PC-9 (cell line): ENCODE results near the gene MRPL17. TPM values are rescaled to one million over a fixed set of nuclear protein-coding genes. Genes with fewer than 3 reads are reported as not detected.

Source experiments
- BruUV-seq: library from RNA; stranded (reverse); fragments of 400-500 nt; replicated peaks from 2 replicates; lab custom pipeline; 2021; lab: Mats Ljungman, UMichigan
- CTCF ChIA-PET: fragments of 300-600 bp; sonication (Branson Sonifier 250); formaldehyde crosslinking; loops from one replicate; lab custom pipeline; 2022; ENCODE audit warnings: antibody characterized with exemption; lab: Charles Lee
- POLR2A ChIA-PET: fragments of 300-600 bp; sonication (Branson Sonifier 250); formaldehyde crosslinking; loops from one replicate; lab custom pipeline; 2022; ENCODE audit warnings: antibody characterized with exemption; ENCODE audit not compliant: unreplicated experiment; lab: Charles Lee
- DNase-seq, 2 experiments: peaks; one replicate each; pipeline versions ENCODE4 v3.0.0 to v3.0.0-alpha.2; 2015 to 2022; ENCODE audit warnings: mixed read lengths in 1 of 2
- H2AFZ ChIP-seq: fragments of 200-600 bp; sonication (generic); 2 replicates; pipeline ENCODE4 v1.8.1; 2017; ENCODE audit warnings: antibody characterized with exemption
- H3F3A ChIP-seq: fragments of 200-600 bp; sonication (generic); 2 replicates; pipeline ENCODE4 v1.8.1; 2017; ENCODE audit warnings: antibody characterized with exemption, mild to moderate bottlenecking, low read depth; ENCODE audit not compliant: insufficient read depth
- H3K27ac ChIP-seq: fragments of 200-600 bp; sonication (generic); 2 replicates; pipeline ENCODE4 v1.6.1; 2016; ENCODE audit warnings: mixed run types
- H3K27me3 ChIP-seq: fragments of 200-600 bp; sonication (generic); 2 replicates; pipeline ENCODE4 v1.6.1; 2016; ENCODE audit warnings: low read depth, mixed run types; ENCODE audit not compliant: insufficient read depth
- H3K36me3 ChIP-seq: fragments of 200-600 bp; sonication (generic); 2 replicates; pipeline ENCODE4 v1.6.1; 2016; ENCODE audit warnings: low read depth, mixed run types
- H3K4me1 ChIP-seq: fragments of 200-600 bp; sonication (generic); replicated peaks from 2 replicates; pipeline ENCODE4 v1.6.1; 2016; ENCODE audit warnings: mixed run types; ENCODE audit not compliant: insufficient read depth
- H3K4me2 ChIP-seq: fragments of 200-600 bp; sonication (generic); 2 replicates; pipeline ENCODE4 v1.6.1; 2017; ENCODE audit warnings: mixed run types
- H3K4me3 ChIP-seq: fragments of 200-600 bp; sonication (generic); 2 replicates; pipeline ENCODE4 v1.6.1; 2016; ENCODE audit warnings: mixed run types
- H3K79me2 ChIP-seq: fragments of 200-600 bp; sonication (generic); 2 replicates; pipeline ENCODE4 v1.6.1; 2017; ENCODE audit warnings: low read depth, mixed run types
- H3K9me2 ChIP-seq: fragments of 200-600 bp; sonication (generic); 2 replicates; pipeline ENCODE4 v1.8.1; 2017; ENCODE audit warnings: mild to moderate bottlenecking; ENCODE audit not compliant: insufficient read depth
- H3K9me3 ChIP-seq: fragments of 200-600 bp; sonication (generic); 2 replicates; pipeline ENCODE4 v1.8.1; 2016; ENCODE audit warnings: low read depth; ENCODE audit not compliant: insufficient read depth
- H4K20me1 ChIP-seq: fragments of 200-600 bp; sonication (generic); 2 replicates; pipeline ENCODE4 v1.8.1; 2017; ENCODE audit not compliant: insufficient read depth
- CTCF ChIP-seq: fragments of 200-600 bp; sonication (generic); conservative IDR thresholded peaks from 2 replicates; pipeline ENCODE4 v1.6.1; 2017; ENCODE audit warnings: mixed run types, antibody characterized with exemption, mild to moderate bottlenecking, moderate library complexity
- EZH2 ChIP-seq: fragments of 200-600 bp; sonication (generic); IDR thresholded peaks from 2 replicates; pipeline ENCODE4 v1.8.0; 2017; ENCODE audit warnings: antibody characterized with exemption, low read depth
- intact Hi-C: fragments of 100-400 bp; cut with micrococcal nuclease; formaldehyde crosslinking; loops from one replicate; pipeline ENCODE4 v1.10.0; 2022; ENCODE audit not compliant: unreplicated experiment
- total RNA-seq: library from RNA; stranded (reverse); gene quantifications from 2 replicates; pipeline ENCODE4 v1.2.3, GENCODE V29; 2021

MRPL17 gene
- total RNA-seq, 1 experiment from 2014 or later: 35.5 TPM

GRCh38 chr11:6666302-6667183, 16.6 kb downstream of the MRPL17 start:
- H2AFZ ChIP-seq: no peak overlapping the region
- H3K27me3 ChIP-seq: no peaks in the 10 kb centered on the region
- ChIA-PET POLR2A (interaction anchor here (0.6 kb wide), 1 partner anchor 428 kb away, joined by 3 read pairs; no protein-coding TSS in a partner anchor), CTCF (no interaction called here)
- no peak for DNase-seq
- no peaks in the 10 kb centered on the region for H3K79me2 ChIP-seq
- TF ChIP-seq EZH2: no peak
- TF ChIP-seq CTCF: no peak
- H3K4me2 ChIP-seq: no peak overlapping the region
- no peak overlapping the region for H3K27ac ChIP-seq
- H3F3A ChIP-seq: no peaks in the 10 kb centered on the region
- H3K4me3 ChIP-seq: no peak overlapping the region
- H3K36me3 ChIP-seq: no peaks in the 10 kb centered on the region
- BruUV-seq: no TSS peak
- H3K4me1 ChIP-seq: no peaks in the 10 kb centered on the region
- no peaks in the 10 kb centered on the region for H3K9me2 ChIP-seq
- H4K20me1 ChIP-seq: no peaks in the 10 kb centered on the region
- intact Hi-C loops: no loop called here
- no peaks in the 10 kb centered on the region for H3K9me3 ChIP-seq

- ChIA-PET CTCF (no interaction called here), POLR2A (interaction anchor here (0.7 kb wide), 1 partner anchor 16 kb away, joined by 8 read pairs; no protein-coding TSS in a partner anchor)
- intact Hi-C loops: no loop called here
- BruUV-seq: no TSS peak
- Histone ChIP-seq H4K20me1 (no peaks in the 10 kb centered on the region), H3K36me3 (no peaks in the 10 kb centered on the region), H3K27ac (no peak overlapping the region), H3K9me3 (no peaks in the 10 kb centered on the region), H3K27me3 (no peaks in the 10 kb centered on the region), H3K4me1 (no peaks in the 10 kb centered on the region), H2AFZ (no peak overlapping the region), H3K4me2 (no peak overlapping the region), H3F3A (no peaks in the 10 kb centered on the region), H3K79me2 (no peaks in the 10 kb centered on the region), H3K9me2 (no peaks in the 10 kb centered on the region), H3K4me3 (no peak overlapping the region)
- TF ChIP-seq EZH2 (no peak), CTCF (no peak)
- DNase-seq: no peak
These were observed 18.6 kb downstream of the MRPL17 start for GRCh38 chr11:6664551-6664950.

- H4K20me1 ChIP-seq: no peaks in the 10 kb centered on the region
- ChIA-PET POLR2A (interaction anchor here (0.7 kb wide), 1 partner anchor 16 kb away, joined by 8 read pairs; no protein-coding TSS in a partner anchor), CTCF (no interaction called here)
- no peaks in the 10 kb centered on the region for H3K4me1 ChIP-seq
- no peaks in the 10 kb centered on the region for H3K9me3 ChIP-seq
- no peaks in the 10 kb centered on the region for H3F3A ChIP-seq
- H3K4me3 ChIP-seq: no peak overlapping the region
- DNase-seq: no peak
- no peak overlapping the region for H2AFZ ChIP-seq
- no peaks in the 10 kb centered on the region for H3K36me3 ChIP-seq
- no peak overlapping the region for H3K4me2 ChIP-seq
- no peak overlapping the region for H3K27ac ChIP-seq
- no peak for TF ChIP-seq EZH2
- TF ChIP-seq CTCF: no peak
- H3K27me3 ChIP-seq: no peaks in the 10 kb centered on the region
- BruUV-seq: no TSS peak
- intact Hi-C loops: no loop called here
- H3K9me2 ChIP-seq: no peaks in the 10 kb centered on the region
- no peaks in the 10 kb centered on the region for H3K79me2 ChIP-seq
These were observed 19.2 kb downstream of the MRPL17 start for GRCh38 chr11:6663794-6664469.
